H1 (cell line): ENCODE measurements around the gene CCDC83. TPM values are rescaled to one million over a fixed set of nuclear protein-coding genes. Genes with fewer than 3 reads are reported as not detected.

Experiments used
- BRCA1 ChIP-seq: IDR thresholded peaks from 2 replicates; pipeline ENCODE4 v1.6.1; 2012; ENCODE audit warnings: low read depth, low read length, improper control_type of control experiment
- KDM4A ChIP-seq: IDR thresholded peaks from one replicate; pipeline ENCODE4 v1.7.1; 2012; ENCODE audit warnings: low read depth, mild to moderate bottlenecking, moderate library complexity, low read length, inconsistent platforms; ENCODE audit not compliant: severe bottlenecking
- POU5F1 ChIP-seq: IDR thresholded peaks from 2 replicates; pipeline ENCODE4 v1.6.1; 2011; ENCODE audit warnings: low read depth, mild to moderate bottlenecking, low read length, moderate library complexity
- USF2 ChIP-seq: IDR thresholded peaks from 2 replicates; pipeline ENCODE4 v1.6.1; 2011; ENCODE audit warnings: low read length, improper control_type of control experiment
- polyA plus RNA-seq, 7 experiments: library from polyadenylated mRNA; depleted of rRNA in 3 of 7; stranded (reverse) in 5 of 7; unstranded in 2 of 7; fragments of >200 nt in 5 of 7; fragments of 200-250 nt in 2 of 7; gene quantifications; 1 replicate in 5 of 7; 2 replicates in 1 of 7; 4 replicates in 1 of 7; pipeline versions ENCODE4 v1.2.1 to v1.2.3, GENCODE V29; 2011 to 2013; ENCODE audit warnings: missing spikeins in 2 of 7, mixed read lengths in 2 of 7
- total RNA-seq: library from RNA; stranded (reverse); fragmentation: NEBNext Ultra II Directional; extraction: Animal tissue kit (Norgen Biotek cat#: 25700); gene quantifications from 2 replicates; pipeline ENCODE4 v1.2.1, GENCODE V29; 2021

CCDC83 gene
- total and polyA plus RNA-seq, 2 of the 8 experiments (the other 6 are each of a cell fraction or from before 2014, with no cell fraction given): not detected

GRCh38 chr11:85955531-85955930 lies 100.3 kb downstream of the CCDC83 start (continued):
- no peak for TF ChIP-seq USF2
- no peak for TF ChIP-seq KDM4A
- TF ChIP-seq BRCA1: no peak
- TF ChIP-seq POU5F1: no peak
- TF ChIP-seq, all 59 proteins: peak for 0
